B cell (primary cell): ENCODE results near the gene ANKRD31. TPM values are rescaled to one million over a fixed set of nuclear protein-coding genes. Genes with fewer than 3 reads are reported as not detected.

Experiments
- ATAC-seq: fragments of 200-7000 bp; cut with Tn5 transposase; one replicate; pipeline ENCODE4 v1.10.0; 2021; ENCODE audit warnings: low read depth, mild to moderate bottlenecking, moderate number of reproducible peaks, moderate library complexity
- CTCF ChIA-PET: fragments of 350-600 bp; sonication (Branson Sonifier 250); formaldehyde crosslinking; loops from one replicate; lab custom pipeline; 2021; ENCODE audit warnings: antibody characterized with exemption, inconsistent platforms; lab: Charles Lee
- POLR2A ChIA-PET: fragments of 350-600 bp; sonication (Branson Sonifier 250); formaldehyde crosslinking; loops from one replicate; lab custom pipeline; 2021; ENCODE audit warnings: antibody characterized with exemption; lab: Charles Lee
- DNase-seq: peaks from one replicate; pipeline ENCODE4 v3.0.0; 2013
- H2AFZ ChIP-seq: 2 replicates; pipeline ENCODE4 v1.6.1; 2012; ENCODE audit warnings: mild to moderate bottlenecking, low read depth, low read length; ENCODE audit not compliant: insufficient read depth, poor library complexity, severe bottlenecking
- H3K27ac ChIP-seq, 2 donors: 1 replicate in 1 of 2; 2 replicates in 1 of 2; pipeline ENCODE4 v1.5.1; 2012 to 2013; ENCODE audit warnings: low read length in 2 of 2, mild to moderate bottlenecking in 2 of 2, moderate library complexity in 1 of 2
- H3K27me3 ChIP-seq, 4 experiments: fragments of 200-600 bp in 1 of 4; sonication (generic) in 1 of 4; replicated peaks in 1 of 4; 1 replicate in 2 of 4; 2 replicates in 2 of 4; pipeline versions ENCODE4 v1.6.1 to v1.7.0; 2013 to 2016; ENCODE audit warnings: low read length in 3 of 4, mild to moderate bottlenecking in 2 of 4, mixed read lengths in 1 of 4, moderate library complexity in 1 of 4; ENCODE audit not compliant: insufficient read depth in 4 of 4, control insufficient read depth in 3 of 4; ENCODE audit errors: control extremely low read depth in 1 of 4
- H3K36me3 ChIP-seq, 2 experiments: replicated peaks in 1 of 2; 1 replicate in 1 of 2; 2 replicates in 1 of 2; pipeline versions ENCODE4 v1.6.1 to v1.7.1; 2013; ENCODE audit warnings: low read length in 1 of 2; ENCODE audit not compliant: insufficient read depth in 2 of 2, control insufficient read depth in 1 of 2; ENCODE audit errors: control extremely low read depth in 1 of 2, extremely low read depth in 1 of 2
- H3K4me1 ChIP-seq, 2 donors: fragments of 200-600 bp in 1 of 2; sonication (generic) in 1 of 2; 1 replicate in 1 of 2; 2 replicates in 1 of 2; pipeline versions ENCODE4 v1.5.1 to v1.6.1; 2013 to 2017; ENCODE audit warnings: low read length in 2 of 2; ENCODE audit not compliant: control insufficient read depth in 2 of 2, insufficient read depth in 2 of 2
- H3K4me2 ChIP-seq: replicated peaks from 2 replicates; pipeline ENCODE3; 2012; ENCODE audit warnings: mild to moderate bottlenecking, low read depth, low read length; ENCODE audit not compliant: poor library complexity, severe bottlenecking
- H3K4me3 ChIP-seq, 5 experiments: fragments of 200-600 bp in 1 of 5; sonication (generic) in 1 of 5; 1 replicate in 3 of 5; 2 replicates in 2 of 5; pipeline versions ENCODE4 v1.5.1 to v1.7.0; 2011 to 2016; ENCODE audit warnings: low read length in 4 of 5, mild to moderate bottlenecking in 4 of 5, low read depth in 2 of 5, control low read depth in 1 of 5, moderate library complexity in 1 of 5; ENCODE audit not compliant: insufficient read depth in 1 of 5; ENCODE audit errors: control extremely low read depth in 1 of 5, extremely low read depth in 1 of 5
- H3K79me2 ChIP-seq: fragments of 200-600 bp; sonication (generic); one replicate; pipeline ENCODE4 v1.6.0; 2016; ENCODE audit warnings: low read length; ENCODE audit not compliant: control insufficient read depth, insufficient read depth
- H3K9ac ChIP-seq: fragments of 200-600 bp; sonication (generic); 2 replicates; pipeline ENCODE4 v1.6.1; 2017; ENCODE audit warnings: mild to moderate bottlenecking, low read length, moderate library complexity
- H3K9me3 ChIP-seq, 3 donors: one replicate each; pipeline versions ENCODE4 v1.6.1 to v1.7.1; 2013; ENCODE audit warnings: low read length in 2 of 3; ENCODE audit not compliant: control insufficient read depth in 2 of 3, insufficient read depth in 1 of 3; ENCODE audit errors: control extremely low read depth in 1 of 3
- H4K20me1 ChIP-seq: 2 replicates; pipeline ENCODE4 v1.6.0; 2012; ENCODE audit warnings: mild to moderate bottlenecking, low read length; ENCODE audit not compliant: insufficient read depth, control insufficient read depth, poor library complexity, severe bottlenecking
- H3K27ac Mint-ChIP-seq: one replicate; pipeline ENCODE4 v1.8.0; 2021; ENCODE audit warnings: mixed read lengths
- H3K27me3 Mint-ChIP-seq: one replicate; pipeline ENCODE4 v1.8.0; 2021; ENCODE audit warnings: mixed read lengths
- H3K4me1 Mint-ChIP-seq: one replicate; pipeline ENCODE4 v1.8.0; 2021; ENCODE audit warnings: mixed read lengths
- H3K4me3 Mint-ChIP-seq: one replicate; pipeline ENCODE4 v1.8.0; 2021; ENCODE audit warnings: mixed read lengths
- H3K9me3 Mint-ChIP-seq: one replicate; pipeline ENCODE4 v1.8.0; 2022; ENCODE audit warnings: mixed read lengths; ENCODE audit not compliant: insufficient read depth
- CTCF ChIP-seq: fragments of 200-600 bp; IDR thresholded peaks from one replicate; pipeline ENCODE4 v1.8.0; 2022; ENCODE audit warnings: antibody characterized with exemption, mild to moderate bottlenecking
- EZH2 ChIP-seq: IDR thresholded peaks from 2 replicates; pipeline ENCODE4 v1.6.1; 2012; ENCODE audit warnings: borderline replicate concordance, low read depth, mild to moderate bottlenecking, moderate library complexity, low read length; ENCODE audit not compliant: insufficient read depth, poor library complexity, severe bottlenecking
- WGBS: methylation state at CpG from one replicate; pipeline ENCODE4 v1.1.5; 2013; ENCODE audit warnings: missing lambda C conversion rate; ENCODE audit not compliant: insufficient coverage; 5-methylcytosine and 5-hydroxymethylcytosine counted together
- intact Hi-C: fragments of 100-400 bp; cut with micrococcal nuclease; formaldehyde crosslinking; loops from one replicate; pipeline ENCODE4 v1.10.0; 2022
- polyA plus RNA-seq: library from polyadenylated mRNA; depleted of rRNA; stranded (reverse); fragments of >200 nt; gene quantifications from 2 replicates; pipeline ENCODE4 v1.2.3, GENCODE V29; 2012
- total RNA-seq, 2 donors: library from RNA; stranded (reverse); fragments of 120-200 nt in 1 of 2; gene quantifications; 1 replicate in 1 of 2; 2 replicates in 1 of 2; pipeline versions ENCODE4 v1.2.3 to v1.2.4, GENCODE V29; 2013 to 2022

The ANKRD31 gene
- total and polyA plus RNA-seq, 2 donors (not counting 1 experiment from before 2014, with no cell fraction given) = 0.06 to 0.10 TPM

GRCh38 chr5:75245023-75245422 is 8.3 kb upstream of the ANKRD31 start:
- H3K27me3 Mint-ChIP-seq = peaks cover 21% of the 10 kb centered on the region
- Histone ChIP-seq H3K4me2 (no peak overlapping the region), H4K20me1 (no peaks in the 10 kb centered on the region), H3K9ac (no peak overlapping the region), H3K27me3 (peaks cover 0 to 4% (median 0%) of the 10 kb centered on the region in 4 experiments), H3K36me3 (no peaks in the 10 kb centered on the region), H3K79me2 (no peaks in the 10 kb centered on the region), H3K4me1 (no peaks in the 10 kb centered on the region), H2AFZ (no peak overlapping the region), H3K4me3 (no peak overlapping the region), H3K27ac (no peak overlapping the region), H3K9me3 (no peaks in the 10 kb centered on the region)
- no peak for DNase-seq
- no peak overlapping the region for H3K27ac Mint-ChIP-seq
- ChIA-PET POLR2A (no interaction called here), CTCF (no interaction called here)
- intact Hi-C loops = no loop called here
- ATAC-seq = no peak
- no peaks in the 10 kb centered on the region for H3K4me1 Mint-ChIP-seq
- H3K4me3 Mint-ChIP-seq = no peak overlapping the region
- WGBS = no CpG with 5 or more reads among the region's 2 CpGs
- no peaks in the 10 kb centered on the region for H3K9me3 Mint-ChIP-seq
- TF ChIP-seq EZH2 (no peak), CTCF (no peak)

DNA sequence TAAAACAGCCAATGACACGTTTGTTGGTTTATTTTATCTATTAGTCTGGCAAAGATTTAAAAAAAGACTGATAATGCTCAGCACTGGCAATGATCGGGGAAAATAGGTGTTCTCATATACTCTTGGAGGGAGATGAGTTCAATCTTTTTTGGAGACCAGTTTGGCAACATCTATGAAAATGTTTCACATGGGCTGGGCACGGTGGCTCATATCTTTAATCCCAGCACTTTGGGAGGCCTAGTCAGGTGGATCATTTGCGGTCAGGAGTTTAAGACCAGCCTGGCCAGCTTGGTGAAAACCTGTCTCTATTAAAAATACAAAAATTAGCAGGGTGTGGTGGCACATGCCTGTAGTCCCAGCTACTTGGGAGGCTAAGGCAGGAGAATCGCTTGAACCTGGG is 6.8 kb upstream of the ANKRD31 start:
- Histone ChIP-seq H3K79me2 (no peaks in the 10 kb centered on the region), H2AFZ (no peak overlapping the region), H3K4me3 (no peak overlapping the region), H3K4me1 (no peaks in the 10 kb centered on the region), H3K36me3 (no peaks in the 10 kb centered on the region), H3K9me3 (no peaks in the 10 kb centered on the region), H3K9ac (no peak overlapping the region), H4K20me1 (no peaks in the 10 kb centered on the region), H3K4me2 (no peak overlapping the region), H3K27me3 (peaks cover 0 to 4% (median 0%) of the 10 kb centered on the region in 4 experiments), H3K27ac (no peak overlapping the region)
- peaks cover 13% of the 10 kb centered on the region for H3K27me3 Mint-ChIP-seq
- H3K27ac Mint-ChIP-seq = no peak overlapping the region
- no peak for TF ChIP-seq EZH2
- TF ChIP-seq CTCF = no peak
- intact Hi-C loops = no loop called here
- DNase-seq = no peak
- WGBS = 95% methylated on average over 4 of the region's 5 CpGs
- ATAC-seq = no peak
- no peaks in the 10 kb centered on the region for H3K9me3 Mint-ChIP-seq
- ChIA-PET CTCF (no interaction called here), POLR2A (no interaction called here)
- no peak overlapping the region for H3K4me3 Mint-ChIP-seq
- H3K4me1 Mint-ChIP-seq = no peaks in the 10 kb centered on the region
